GM12878 (cell line): ENCODE results near the gene AMN. TPM values are rescaled to one million over a fixed set of nuclear protein-coding genes. Genes with fewer than 3 reads are reported as not detected.

Experiments used
- ATF3 ChIP-seq: IDR thresholded peaks from 2 replicates; pipeline ENCODE4 v1.6.1; 2011; ENCODE audit warnings: low read depth, mild to moderate bottlenecking, low read length, moderate library complexity, borderline replicate concordance; ENCODE audit errors: extremely low read depth
- BCL3 ChIP-seq: IDR thresholded peaks from 2 replicates; pipeline ENCODE4 v1.6.1; 2011; ENCODE audit warnings: borderline replicate concordance, low read depth, mild to moderate bottlenecking, moderate library complexity, low read length; ENCODE audit not compliant: insufficient read depth, poor library complexity, severe bottlenecking
- CBX3 ChIP-seq: fragments of 200-600 bp; sonication (generic); IDR thresholded peaks from 2 replicates; pipeline ENCODE4 v1.6.1; 2016; ENCODE audit warnings: low read depth, borderline replicate concordance
- CEBPZ ChIP-seq: fragments of 150-350 bp; IDR thresholded peaks from 2 replicates; pipeline ENCODE4 v1.6.1; 2016; ENCODE audit warnings: low read depth, low read length
- CHD4 ChIP-seq: fragments of 200-600 bp; sonication (generic); IDR thresholded peaks from 2 replicates; pipeline ENCODE4 v1.6.1; 2016; ENCODE audit warnings: mild to moderate bottlenecking
- E2F4 ChIP-seq: IDR thresholded peaks from 2 replicates; pipeline ENCODE4 v1.6.1; 2012; ENCODE audit warnings: low read depth, low read length, improper control_type of control experiment
- EED ChIP-seq: sonication (generic); IDR thresholded peaks from 2 replicates; pipeline ENCODE4 v1.6.1; 2016; ENCODE audit warnings: antibody characterized with exemption, low read depth
- EGR1 ChIP-seq, 2 experiments: IDR thresholded peaks; 1 replicate in 1 of 2; 2 replicates in 1 of 2; pipeline ENCODE4 v1.6.1; 2011 to 2012; ENCODE audit warnings: low read depth in 2 of 2, low read length in 2 of 2, borderline replicate concordance in 1 of 2, mild to moderate bottlenecking in 1 of 2, moderate library complexity in 1 of 2
- ELK1 ChIP-seq: IDR thresholded peaks from 2 replicates; pipeline ENCODE4 v1.6.1; 2012; ENCODE audit warnings: low read depth, low read length, improper control_type of control experiment
- IKZF2 ChIP-seq, 2 experiments: fragments of 450-650 bp; IDR thresholded peaks; 2 replicates each; pipeline ENCODE4 v1.6.1; 2017; ENCODE audit warnings: mild to moderate bottlenecking in 2 of 2, moderate library complexity in 2 of 2
- JUNB ChIP-seq: IDR thresholded peaks from 2 replicates; pipeline ENCODE4 v1.6.1; 2016; ENCODE audit warnings: antibody characterized with exemption, mild to moderate bottlenecking
- RAD51 ChIP-seq: fragments of 450-650 bp; IDR thresholded peaks from 2 replicates; pipeline ENCODE4 v1.6.1; 2016; ENCODE audit warnings: moderate library complexity, mild to moderate bottlenecking, inconsistent platforms
- RBBP5 ChIP-seq: fragments of 200-600 bp; sonication (generic); conservative IDR thresholded peaks from 2 replicates; pipeline ENCODE4 v1.6.1; 2016
- RFX5 ChIP-seq: IDR thresholded peaks from 2 replicates; pipeline ENCODE4 v1.6.1; 2011; ENCODE audit warnings: low read depth, low read length, improper control_type of control experiment
- SREBF2 ChIP-seq: IDR thresholded peaks from 2 replicates; pipeline ENCODE4 v1.6.1; 2012; ENCODE audit warnings: mild to moderate bottlenecking, low read length
- STAT3 ChIP-seq: IDR thresholded peaks from 2 replicates; pipeline ENCODE4 v1.6.1; 2011; ENCODE audit warnings: low read depth, low read length, improper control_type of control experiment
- ZNF24 ChIP-seq: fragments of 450-650 bp; IDR thresholded peaks from 2 replicates; pipeline ENCODE4 v1.6.1; 2017; ENCODE audit warnings: antibody characterized with exemption, mild to moderate bottlenecking
- polyA plus RNA-seq, 11 experiments: library from polyadenylated mRNA; depleted of rRNA in 4 of 11; unstranded in 6 of 11; stranded (reverse) in 5 of 11; fragments of >200 nt; fragmentation: Nextera tagmentation in 4 of 11; fragmentation: Illumina TruSeq in 1 of 11; extraction: Ambion mirVana in 4 of 11; extraction: Trizol in 1 of 11; gene quantifications; 1 replicate in 1 of 11; 2 replicates in 10 of 11; pipeline versions ENCODE4 v1.2.1 to v1.2.3, GENCODE V29; 2011 to 2016; ENCODE audit warnings: inconsistent platforms in 2 of 11, missing spikeins in 2 of 11, low read depth in 1 of 11
- total RNA-seq, 4 experiments: library from RNA; depleted of rRNA in 3 of 4; stranded (reverse); fragments of >200 nt in 3 of 4; fragmentation: Illumina TruSeq in 1 of 4; extraction: Trizol in 1 of 4; gene quantifications; 2 replicates each; pipeline versions ENCODE4 v1.2.1 to v1.2.3, GENCODE V29; 2013 to 2021
- TF ChIP-seq, protein P1 (sequence below): fragments of 450-650 bp; IDR thresholded peaks from 2 replicates; pipeline ENCODE4 v1.6.1; 2017; ENCODE audit warnings: mild to moderate bottlenecking, low read depth, inconsistent platforms; ENCODE audit not compliant: poor library complexity, severe bottlenecking

Gene AMN
- total and polyA plus RNA-seq, 10 of the 15 experiments (the other 5 are each of a cell fraction or from before 2014, with no cell fraction given), result 0.03 to 0.33 (median 0.11) TPM; not detected in 6

DNA sequence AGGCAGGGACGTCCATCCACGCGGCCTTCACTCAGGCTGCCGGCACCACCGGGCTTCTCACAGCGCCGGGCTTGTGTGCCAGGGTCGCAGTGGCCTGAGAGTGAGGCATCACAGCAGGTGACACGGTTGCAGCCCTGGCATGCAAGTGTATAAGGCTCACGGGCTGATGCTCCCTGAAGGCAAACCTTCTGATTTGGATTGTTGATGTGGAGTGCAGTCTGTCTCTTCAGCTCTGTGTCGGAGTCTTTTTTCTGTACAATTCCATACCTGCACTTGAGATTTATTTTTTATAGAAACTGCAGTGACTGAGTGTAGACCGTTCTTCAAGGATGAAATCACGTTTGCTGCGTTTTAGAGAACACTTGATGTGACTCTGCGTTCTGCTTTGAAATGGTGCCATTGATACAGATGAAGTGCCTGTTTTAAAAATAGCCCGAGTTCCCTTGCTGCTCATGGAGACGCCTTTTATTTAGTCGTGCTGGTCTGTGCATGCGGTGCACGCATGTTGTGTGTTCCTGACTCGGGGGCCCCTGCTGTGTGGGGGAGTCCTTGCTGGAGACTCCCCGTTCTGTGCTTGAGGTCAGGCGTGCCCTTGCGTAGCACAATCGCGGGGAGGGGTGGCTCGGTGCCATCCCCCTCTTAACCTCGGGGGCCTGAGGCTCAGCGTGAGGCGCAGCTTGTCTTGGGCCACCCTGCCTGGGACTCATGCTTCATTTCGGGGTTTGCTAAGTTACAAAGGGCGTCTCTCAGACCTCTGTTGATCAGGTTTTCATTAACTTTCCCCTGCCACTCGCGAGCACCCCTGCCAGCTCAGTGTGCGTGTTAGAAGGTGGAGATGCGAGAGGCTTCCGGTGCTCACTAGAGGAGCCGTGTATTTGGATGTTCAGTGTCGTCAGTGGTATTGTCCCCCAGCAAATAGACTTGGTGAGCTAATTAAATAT is 21.6 kb upstream of the AMN start (continued):
- TF ChIP-seq CEBPZ, result no peak
- no peak; the same call in 1 of the 2 replicates for TF ChIP-seq JUNB
- TF ChIP-seq RBBP5, result no peak
- TF ChIP-seq SREBF2, result no peak
- no peak for TF ChIP-seq CHD4
- TF ChIP-seq ZNF24, result no peak
- TF ChIP-seq ELK1, result no peak
- no peak for TF ChIP-seq IKZF2 (IDR thresholded peaks at IDR 0.05)
- TF ChIP-seq EED, result 0 out of 2 replicates have a peak, but pooled peaks have one; percentile 14
- TF ChIP-seq E2F4, result no peak
- no peak for TF ChIP-seq STAT3
- no peak for TF ChIP-seq ATF3
- no peak for TF ChIP-seq RFX5
- 0 out of 3 replicates have a peak, but pooled peaks of 1 of the 2 experiments have one; percentile 22 for TF ChIP-seq EGR1 (IDR thresholded peaks at IDR 0.05; ENCODE audit: borderline replicate concordance in 1 of 2, low read depth in 2 of 2, low read length in 2 of 2)
- no peak for TF ChIP-seq CBX3
- TF ChIP-seq BCL3, result peak; percentile 46
- TF ChIP-seq RAD51, result no peak
- TF ChIP-seq, protein P1, sequence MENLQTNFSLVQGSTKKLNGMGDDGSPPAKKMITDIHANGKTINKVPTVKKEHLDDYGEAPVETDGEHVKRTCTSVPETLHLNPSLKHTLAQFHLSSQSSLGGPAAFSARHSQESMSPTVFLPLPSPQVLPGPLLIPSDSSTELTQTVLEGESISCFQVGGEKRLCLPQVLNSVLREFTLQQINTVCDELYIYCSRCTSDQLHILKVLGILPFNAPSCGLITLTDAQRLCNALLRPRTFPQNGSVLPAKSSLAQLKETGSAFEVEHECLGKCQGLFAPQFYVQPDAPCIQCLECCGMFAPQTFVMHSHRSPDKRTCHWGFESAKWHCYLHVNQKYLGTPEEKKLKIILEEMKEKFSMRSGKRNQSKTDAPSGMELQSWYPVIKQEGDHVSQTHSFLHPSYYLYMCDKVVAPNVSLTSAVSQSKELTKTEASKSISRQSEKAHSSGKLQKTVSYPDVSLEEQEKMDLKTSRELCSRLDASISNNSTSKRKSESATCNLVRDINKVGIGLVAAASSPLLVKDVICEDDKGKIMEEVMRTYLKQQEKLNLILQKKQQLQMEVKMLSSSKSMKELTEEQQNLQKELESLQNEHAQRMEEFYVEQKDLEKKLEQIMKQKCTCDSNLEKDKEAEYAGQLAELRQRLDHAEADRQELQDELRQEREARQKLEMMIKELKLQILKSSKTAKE, result no peak
